H1 (cell line): ENCODE data around the gene ICA1. TPM values are rescaled to one million over a fixed set of nuclear protein-coding genes. Genes with fewer than 3 reads are reported as not detected.

ENCODE experiments used
- CTCF ChIA-PET: fragments of 300-600 bp; sonication (Branson Sonifier 250); formaldehyde crosslinking; loops from one replicate; lab custom pipeline; 2021; ENCODE audit not compliant: partially characterized antibody; lab: Charles Lee
- POLR2A ChIA-PET: fragments of 300-600 bp; sonication (Branson Sonifier 250); formaldehyde crosslinking; loops from one replicate; lab custom pipeline; 2021; ENCODE audit warnings: inconsistent platforms; ENCODE audit not compliant: partially characterized antibody; lab: Charles Lee
- DNase-seq, 2 experiments: peaks; one replicate each; pipeline versions ENCODE4 v3.0.0 to v3.0.0-alpha.2; 2010 to 2022; ENCODE audit warnings: low spot score in 2 of 2, low read depth in 1 of 2, mixed read lengths in 1 of 2
- FAIRE-seq: peaks from 2 replicates; lab custom pipeline; 2011; peaks lifted over from hg19 to GRCh38; lab: Jason Lieb, UNC
- H2AFZ ChIP-seq: 2 replicates; pipeline ENCODE4 v1.8.1; 2012; ENCODE audit warnings: low read length, inconsistent platforms
- H2AK5ac ChIP-seq: 2 replicates; pipeline ENCODE4 v1.6.1; 2013; ENCODE audit warnings: low read depth, low read length
- H2BK120ac ChIP-seq: replicated peaks from 2 replicates; pipeline ENCODE3; 2013; ENCODE audit warnings: low read depth, low read length, inconsistent platforms
- H2BK12ac ChIP-seq: 2 replicates; pipeline ENCODE4 v1.6.1; 2013; ENCODE audit warnings: low read depth, low read length
- H2BK15ac ChIP-seq: 2 replicates; pipeline ENCODE4 v1.6.1; 2013; ENCODE audit warnings: low read length
- H2BK20ac ChIP-seq: 2 replicates; pipeline ENCODE4 v1.6.1; 2013; ENCODE audit warnings: low read length
- H2BK5ac ChIP-seq: 2 replicates; pipeline ENCODE4 v1.6.1; 2013; ENCODE audit warnings: low read depth, low read length
- H3K14ac ChIP-seq: 2 replicates; pipeline ENCODE4 v1.6.1; 2013; ENCODE audit warnings: inconsistent platforms; ENCODE audit not compliant: insufficient read length
- H3K18ac ChIP-seq: 2 replicates; pipeline ENCODE4 v1.6.1; 2013; ENCODE audit warnings: low read length; ENCODE audit errors: extremely low read depth
- H3K23ac ChIP-seq: 2 replicates; pipeline ENCODE4 v1.6.1; 2013; ENCODE audit warnings: inconsistent platforms; ENCODE audit not compliant: insufficient read length
- H3K23me2 ChIP-seq: 2 replicates; pipeline ENCODE4 v1.6.1; 2013; ENCODE audit warnings: low read depth, low read length
- H3K27ac ChIP-seq: 2 replicates; pipeline ENCODE4 v1.6.1; 2011; ENCODE audit warnings: low read depth, low read length, inconsistent platforms
- H3K27me3 ChIP-seq, 4 experiments: replicated peaks in 1 of 4; 1 replicate in 1 of 4; 2 replicates in 3 of 4; pipeline versions ENCODE4 v1.6.1 to v1.8.1; 2011 to 2013; ENCODE audit warnings: low read length in 3 of 4, mild to moderate bottlenecking in 3 of 4, inconsistent platforms in 2 of 4, mixed read lengths in 2 of 4, moderate library complexity in 1 of 4; ENCODE audit not compliant: control insufficient read depth in 3 of 4, insufficient read depth in 3 of 4; ENCODE audit errors: extremely low read depth in 1 of 4
- H3K36me3 ChIP-seq, 4 experiments: 2 replicates each; pipeline versions ENCODE4 v1.6.1 to v1.8.1; 2011 to 2013; ENCODE audit warnings: mild to moderate bottlenecking in 4 of 4, low read length in 3 of 4, moderate library complexity in 2 of 4, control low read depth in 1 of 4, inconsistent platforms in 1 of 4; ENCODE audit not compliant: insufficient read depth in 4 of 4, control insufficient read depth in 2 of 4
- H3K4ac ChIP-seq: replicated peaks from 2 replicates; pipeline ENCODE3; 2013; ENCODE audit warnings: low read length, low read depth, mixed read lengths, inconsistent platforms; ENCODE audit not compliant: insufficient read length
- H3K4me1 ChIP-seq, 4 experiments: replicated peaks in 1 of 4; 1 replicate in 1 of 4; 2 replicates in 3 of 4; pipeline versions ENCODE4 v1.6.1 to v1.8.1; 2011 to 2013; ENCODE audit warnings: low read length in 3 of 4, inconsistent platforms in 2 of 4, mixed read lengths in 1 of 4; ENCODE audit not compliant: insufficient read depth in 4 of 4, control insufficient read depth in 3 of 4
- H3K4me2 ChIP-seq, 2 experiments: 2 replicates each; pipeline versions ENCODE4 v1.6.1 to v1.8.1; 2011 to 2013; ENCODE audit warnings: low read depth in 2 of 2, low read length in 2 of 2, control low read depth in 1 of 2, inconsistent platforms in 1 of 2, mild to moderate bottlenecking in 1 of 2; ENCODE audit not compliant: insufficient read depth in 1 of 2
- H3K4me3 ChIP-seq, 4 experiments: fragments of 200-600, 300-600 bp in 1 of 4; sonication (generic), shearing (Covaris generic), sonication (Bioruptor Twin) in 1 of 4; 2 replicates each; pipeline versions ENCODE4 v1.5.1 to v1.8.1; 2011 to 2016; ENCODE audit warnings: low read length in 4 of 4, low read depth in 3 of 4, control low read depth in 2 of 4, inconsistent platforms in 2 of 4, mild to moderate bottlenecking in 2 of 4, mixed read lengths in 1 of 4, moderate library complexity in 1 of 4; ENCODE audit not compliant: insufficient read depth in 2 of 4; ENCODE audit errors: extremely low read depth in 1 of 4
- H3K56ac ChIP-seq: replicated peaks from 2 replicates; pipeline ENCODE3; 2013; ENCODE audit warnings: low read depth, mild to moderate bottlenecking, mixed read lengths, low read length, inconsistent platforms; ENCODE audit not compliant: insufficient read length
- H3K79me1 ChIP-seq: 2 replicates; pipeline ENCODE4 v1.6.1; 2013; ENCODE audit warnings: low read depth, low read length, control low read depth
- H3K79me2 ChIP-seq, 2 experiments: 2 replicates each; pipeline versions ENCODE4 v1.6.1 to v1.8.1; 2012 to 2013; ENCODE audit warnings: low read length in 2 of 2, mild to moderate bottlenecking in 2 of 2, inconsistent platforms in 1 of 2; ENCODE audit not compliant: insufficient read depth in 2 of 2, control insufficient read depth in 1 of 2
- H3K9ac ChIP-seq, 4 experiments: replicated peaks in 1 of 4; 1 replicate in 1 of 4; 2 replicates in 3 of 4; pipeline versions ENCODE4 v1.6.1 to v1.8.1; 2011 to 2013; ENCODE audit warnings: low read depth in 3 of 4, low read length in 3 of 4, control low read depth in 2 of 4, mild to moderate bottlenecking in 2 of 4, moderate library complexity in 2 of 4, inconsistent platforms in 1 of 4; ENCODE audit errors: extremely low read depth in 1 of 4
- H3K9me3 ChIP-seq, 2 experiments: 2 replicates each; pipeline versions ENCODE4 v1.6.1 to v1.8.1; 2012 to 2013; ENCODE audit warnings: mild to moderate bottlenecking in 2 of 2, moderate library complexity in 2 of 2, control low read depth in 1 of 2, inconsistent platforms in 1 of 2, low read depth in 1 of 2, low read length in 1 of 2, mixed read lengths in 1 of 2; ENCODE audit not compliant: insufficient read depth in 2 of 2
- H4K20me1 ChIP-seq, 2 experiments: replicated peaks in 1 of 2; 2 replicates each; pipeline versions ENCODE3 to v1.8.1; 2011 to 2013; ENCODE audit warnings: inconsistent platforms in 2 of 2, low read length in 2 of 2, mild to moderate bottlenecking in 1 of 2; ENCODE audit not compliant: insufficient read depth in 2 of 2, control insufficient read depth in 1 of 2
- H4K5ac ChIP-seq: 2 replicates; pipeline ENCODE4 v1.6.1; 2013; ENCODE audit warnings: low read length, low read depth, mixed read lengths, inconsistent platforms; ENCODE audit not compliant: insufficient read length
- H4K8ac ChIP-seq: 2 replicates; pipeline ENCODE4 v1.8.0; 2013; ENCODE audit warnings: mild to moderate bottlenecking, moderate library complexity, low read length, inconsistent platforms; ENCODE audit not compliant: insufficient read depth; ENCODE audit errors: extremely low read depth
- H4K91ac ChIP-seq: replicated peaks from 2 replicates; pipeline ENCODE3; 2013; ENCODE audit warnings: low read length, mixed read lengths, inconsistent platforms; ENCODE audit not compliant: insufficient read length
- ASH2L ChIP-seq: fragments of 200-600, 300-600 bp; sonication (generic); IDR thresholded peaks from one replicate; pipeline ENCODE4 v1.7.1; 2017; ENCODE audit warnings: low read length
- RAD21 ChIP-seq, 2 experiments: IDR thresholded peaks in 1 of 2; conservative IDR thresholded peaks in 1 of 2; 2 replicates each; pipeline ENCODE4 v1.6.1; 2011; ENCODE audit warnings: low read depth in 2 of 2, low read length in 2 of 2, improper control_type of control experiment in 1 of 2, inconsistent platforms in 1 of 2, mild to moderate bottlenecking in 1 of 2, moderate library complexity in 1 of 2
- SIRT6 ChIP-seq: IDR thresholded peaks from one replicate; pipeline ENCODE4 v1.7.1; 2012; ENCODE audit warnings: low read length, inconsistent platforms
- TCF12 ChIP-seq: IDR thresholded peaks from 2 replicates; pipeline ENCODE4 v1.6.1; 2011; ENCODE audit warnings: low read depth, mild to moderate bottlenecking, low read length
- WGBS, 2 experiments: shearing (Covaris generic) in 1 of 2; methylation state at CpG; one replicate each; pipeline versions ENCODE4 v1.1.6 to v1.1.7; 2013 to 2015; ENCODE audit warnings: low lambda C conversion rate in 2 of 2, mixed read lengths in 2 of 2, inconsistent platforms in 1 of 2, low coverage in 1 of 2, missing lambda C conversion rate in 1 of 2; ENCODE audit not compliant: insufficient replicate concordance in 2 of 2, insufficient coverage in 1 of 2, insufficient read length in 1 of 2; ENCODE audit errors: extremely low coverage in 1 of 2, missing lambda C conversion rate in 1 of 2; 5-methylcytosine and 5-hydroxymethylcytosine counted together
- polyA plus RNA-seq, 7 experiments: library from polyadenylated mRNA; depleted of rRNA in 3 of 7; stranded (reverse) in 5 of 7; unstranded in 2 of 7; fragments of >200 nt in 5 of 7; fragments of 200-250 nt in 2 of 7; gene quantifications; 1 replicate in 5 of 7; 2 replicates in 1 of 7; 4 replicates in 1 of 7; pipeline versions ENCODE4 v1.2.1 to v1.2.3, GENCODE V29; 2011 to 2013; ENCODE audit warnings: missing spikeins in 2 of 7, mixed read lengths in 2 of 7
- total RNA-seq: library from RNA; stranded (reverse); fragmentation: NEBNext Ultra II Directional; extraction: Animal tissue kit (Norgen Biotek cat#: 25700); gene quantifications from 2 replicates; pipeline ENCODE4 v1.2.1, GENCODE V29; 2021
- TF ChIP-seq, protein P1 (sequence below): IDR thresholded peaks from 2 replicates; pipeline ENCODE4 v1.6.1; 2011; ENCODE audit warnings: low read length, improper control_type of control experiment

ICA1 gene
- total and polyA plus RNA-seq, 2 of the 8 experiments (the other 6 are each of a cell fraction or from before 2014, with no cell fraction given) = 14.9 to 37.1 TPM

DNA sequence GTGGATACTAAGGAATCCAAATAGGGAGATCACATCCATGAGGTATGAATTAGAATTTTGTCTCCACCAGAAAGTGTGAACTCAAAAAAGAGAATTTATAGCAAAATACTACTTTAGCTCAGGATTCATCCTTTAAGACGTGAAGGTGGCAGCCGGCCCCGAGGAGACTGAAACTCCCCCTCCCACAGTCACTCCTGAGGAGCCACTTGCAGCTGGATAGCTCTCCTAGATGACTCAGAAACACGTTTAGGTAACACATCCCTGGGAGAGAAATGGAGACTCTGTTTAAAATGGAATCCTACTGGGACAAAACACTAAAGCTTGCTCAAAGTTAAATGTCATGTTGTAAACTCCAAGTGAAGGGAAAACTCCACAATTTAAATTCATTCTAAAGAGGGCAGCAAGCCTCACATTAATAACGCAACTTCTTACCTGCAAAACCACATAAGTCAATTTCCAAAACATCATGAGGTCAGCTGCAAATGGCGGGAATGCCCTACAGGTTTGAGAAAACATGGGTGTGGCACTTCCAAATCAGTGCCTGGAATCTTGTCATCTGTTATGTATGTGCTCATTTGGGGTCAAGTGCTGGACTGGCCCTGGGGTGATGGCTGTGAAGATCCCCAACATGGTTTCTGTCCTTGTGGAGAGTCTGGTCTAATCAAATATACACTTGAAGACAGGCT lies 46.2 kb downstream of the ICA1 start:
- WGBS, 2 experiments = 78% methylated on average over 6 of the region's 6 CpGs; no CpG with 5 or more reads in 1 of the 2 experiments
- Histone ChIP-seq H3K27me3 (no peaks in the 10 kb centered on the region), H2AFZ (no peak overlapping the region), H3K9ac (no peak overlapping the region), H3K9me3 (no peaks in the 10 kb centered on the region), H3K56ac (no peak overlapping the region), H2BK12ac (no peak overlapping the region), H2BK20ac (no peak overlapping the region), H3K18ac (no peak overlapping the region), H3K14ac (no peak overlapping the region), H3K23ac (no peak overlapping the region), H3K79me2 (no peaks in the 10 kb centered on the region), H4K20me1 (no peaks in the 10 kb centered on the region), H4K8ac (no peak overlapping the region), H2BK15ac (no peak overlapping the region), H2BK5ac (no peak overlapping the region), H3K27ac (no peak overlapping the region), H3K4me2 (no peak overlapping the region), H3K4me1 (peaks cover 2 to 13% (median 4%) of the 10 kb centered on the region in 4 experiments; a peak in 5 of 7 replicates), H3K79me1 (no peaks in the 10 kb centered on the region), H3K36me3 (no peaks in the 10 kb centered on the region), H4K5ac (no peak overlapping the region), H3K4me3 (no peak overlapping the region), H4K91ac (no peak overlapping the region), H3K23me2 (no peaks in the 10 kb centered on the region; the same call in 1 of the 2 replicates), H2AK5ac (no peak overlapping the region), H2BK120ac (no peak overlapping the region), H3K4ac (no peak overlapping the region)
- POLR2A ChIA-PET = no interaction called here
- CTCF ChIA-PET = interaction anchor here (0.6 to 3.1 kb wide), 10 partner anchors 15 to 575 kb away, joined by 3 to 8 read pairs (median 4); partner anchors contain the start of gene UMAD1
- TF ChIP-seq RAD21 (IDR thresholded peaks at IDR 0.05 in 1 of 2, conservative IDR thresholded peaks at IDR 0.05 in 1 of 2; ENCODE audit: low read depth in 2 of 2, low read length in 2 of 2) = no peak
- TF ChIP-seq, protein P1, sequence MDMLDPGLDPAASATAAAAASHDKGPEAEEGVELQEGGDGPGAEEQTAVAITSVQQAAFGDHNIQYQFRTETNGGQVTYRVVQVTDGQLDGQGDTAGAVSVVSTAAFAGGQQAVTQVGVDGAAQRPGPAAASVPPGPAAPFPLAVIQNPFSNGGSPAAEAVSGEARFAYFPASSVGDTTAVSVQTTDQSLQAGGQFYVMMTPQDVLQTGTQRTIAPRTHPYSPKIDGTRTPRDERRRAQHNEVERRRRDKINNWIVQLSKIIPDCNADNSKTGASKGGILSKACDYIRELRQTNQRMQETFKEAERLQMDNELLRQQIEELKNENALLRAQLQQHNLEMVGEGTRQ = no peak
- TF ChIP-seq ASH2L = no peak
- TF ChIP-seq SIRT6 = no peak
- no peak for TF ChIP-seq TCF12
- DNase-seq (no peak), FAIRE-seq (no peak)
